HEK293 (cell line): ENCODE data around the gene FUBP1.

Experiments
- CTCF ChIA-PET: fragments of 350-600 bp; formaldehyde crosslinking; extraction: SDS; loops from one replicate; lab custom pipeline; 2021; ENCODE audit warnings: antibody characterized with exemption; lab: Yijun Ruan, JAX
- POLR2A ChIA-PET: fragments of 300-600 bp; formaldehyde crosslinking; extraction: SDS; loops from one replicate; lab custom pipeline; 2020; ENCODE audit warnings: antibody characterized with exemption, inconsistent platforms; lab: Yijun Ruan, JAX
- H3K27ac ChIP-seq: fragments of 200-500 bp; sonication (Bioruptor generic); 2 replicates; pipeline ENCODE4 v1.5.1; 2014; ENCODE audit warnings: low read depth, low read length, control low read depth, inconsistent platforms; ENCODE audit errors: extremely low read depth
- H3K36me3 ChIP-seq, 2 experiments: fragments of 200-500 bp in 1 of 2; sonication (Bioruptor generic) in 1 of 2; 1 replicate in 1 of 2; 2 replicates in 1 of 2; pipeline ENCODE4 v1.5.1; 2014 to 2017; ENCODE audit warnings: inconsistent platforms in 2 of 2, low read length in 2 of 2; ENCODE audit not compliant: control insufficient read depth in 2 of 2, insufficient read depth in 1 of 2
- H3K4me1 ChIP-seq: fragments of 200-500 bp; sonication (Bioruptor generic); 2 replicates; pipeline ENCODE4 v1.5.1; 2014; ENCODE audit warnings: mild to moderate bottlenecking, low read length, inconsistent platforms; ENCODE audit not compliant: control insufficient read depth, insufficient read depth
- H3K4me3 ChIP-seq: 2 replicates; pipeline ENCODE4 v1.5.1; 2011; ENCODE audit warnings: low read depth, mild to moderate bottlenecking, control low read depth, low read length, moderate library complexity
- H3K9me3 ChIP-seq: fragments of 200-500 bp; sonication (Bioruptor generic); 2 replicates; pipeline ENCODE4 v1.5.1; 2014; ENCODE audit warnings: low read depth, low read length, inconsistent platforms; ENCODE audit not compliant: control insufficient read depth, insufficient read depth
- GLI2 ChIP-seq: fragments of 450-650 bp; formaldehyde crosslinking; IDR thresholded peaks from 2 replicates; pipeline ENCODE4; 2017; ENCODE audit warnings: missing biosample characterization, missing genetic modification characterization, low read depth, borderline replicate concordance
- HOXC10 ChIP-seq: sonication (generic); formaldehyde crosslinking; IDR thresholded peaks from 2 replicates; pipeline ENCODE4 v1.8.1; 2023; ENCODE audit warnings: mild to moderate bottlenecking, missing genetic modification reagents
- HOXD13 ChIP-seq: sonication (generic); formaldehyde crosslinking; IDR thresholded peaks from 2 replicates; pipeline ENCODE4 v1.8.0; 2022; ENCODE audit warnings: missing genetic modification reagents, borderline replicate concordance
- SCRT1 ChIP-seq: fragments of 450-650 bp; formaldehyde crosslinking; IDR thresholded peaks from 2 replicates; pipeline ENCODE4 v1.5.1; 2016; ENCODE audit warnings: missing biosample characterization, missing genetic modification characterization, borderline replicate concordance
- TRIM28 ChIP-seq: IDR thresholded peaks from 2 replicates; pipeline ENCODE4 v1.6.1; 2011; ENCODE audit warnings: low read length, control low read depth, borderline replicate concordance
- WT1 ChIP-seq: fragments of 450-650 bp; formaldehyde crosslinking; IDR thresholded peaks from 2 replicates; pipeline ENCODE4 v1.5.1; 2016; ENCODE audit warnings: missing biosample characterization, missing genetic modification characterization
- ZBTB8A ChIP-seq: fragments of 450-650 bp; formaldehyde crosslinking; IDR thresholded peaks from 2 replicates; pipeline ENCODE4 v1.5.1; 2016; ENCODE audit warnings: missing biosample characterization, missing genetic modification characterization
- ZNF24 ChIP-seq: fragments of 450-650 bp; formaldehyde crosslinking; IDR thresholded peaks from 2 replicates; pipeline ENCODE4 v1.5.1; 2016; ENCODE audit warnings: missing biosample characterization, missing genetic modification characterization
- ZNF292 ChIP-seq: fragments of 450-650 bp; formaldehyde crosslinking; IDR thresholded peaks from 2 replicates; pipeline ENCODE4 v1.5.1; 2016; ENCODE audit warnings: low read depth, missing biosample characterization, missing genetic modification characterization, borderline replicate concordance
- ZNF354C ChIP-seq: fragments of 450-650 bp; formaldehyde crosslinking; IDR thresholded peaks from 2 replicates; pipeline ENCODE4 v1.5.1; 2016; ENCODE audit warnings: missing biosample characterization, missing genetic modification characterization, low read depth, borderline replicate concordance
- ZNF423 ChIP-seq: fragments of 450-650 bp; formaldehyde crosslinking; IDR thresholded peaks from 2 replicates; pipeline ENCODE4 v1.5.1; 2016; ENCODE audit warnings: missing biosample characterization, missing genetic modification characterization
- ZNF449 ChIP-seq: fragments of 450-650 bp; formaldehyde crosslinking; IDR thresholded peaks from 2 replicates; pipeline ENCODE4 v1.5.1; 2017; ENCODE audit warnings: missing biosample characterization, mild to moderate bottlenecking, missing genetic modification characterization, moderate library complexity
- ZNF48 ChIP-seq: fragments of 450-650 bp; formaldehyde crosslinking; IDR thresholded peaks from 2 replicates; pipeline ENCODE4 v1.5.1; 2016; ENCODE audit warnings: missing biosample characterization, missing genetic modification characterization
- ZNF501 ChIP-seq: fragments of 450-650 bp; formaldehyde crosslinking; IDR thresholded peaks from 2 replicates; pipeline ENCODE4 v1.5.1; 2016; ENCODE audit warnings: missing biosample characterization, missing genetic modification characterization
- ZNF514 ChIP-seq: fragments of 450-650 bp; formaldehyde crosslinking; IDR thresholded peaks from 2 replicates; pipeline ENCODE4 v1.5.1; 2016; ENCODE audit warnings: missing biosample characterization, missing genetic modification characterization
- ZNF530 ChIP-seq: fragments of 450-650 bp; formaldehyde crosslinking; IDR thresholded peaks from 2 replicates; pipeline ENCODE4 v1.5.1; 2016; ENCODE audit warnings: low read depth, missing biosample characterization, missing genetic modification characterization
- ZNF664 ChIP-seq: fragments of 450-650 bp; formaldehyde crosslinking; IDR thresholded peaks from 2 replicates; pipeline ENCODE4 v1.5.1; 2016; ENCODE audit warnings: missing biosample characterization, missing genetic modification characterization
- ZNF670 ChIP-seq: fragments of 450-650 bp; formaldehyde crosslinking; IDR thresholded peaks from 2 replicates; pipeline ENCODE4 v1.5.1; 2016; ENCODE audit warnings: missing biosample characterization, missing genetic modification characterization, low read depth
- ZNF701 ChIP-seq: fragments of 450-650 bp; formaldehyde crosslinking; IDR thresholded peaks from 2 replicates; pipeline ENCODE4 v1.5.1; 2016; ENCODE audit warnings: missing biosample characterization, missing genetic modification characterization
- ZSCAN30 ChIP-seq: fragments of 450-650 bp; IDR thresholded peaks from 2 replicates; pipeline ENCODE4 v1.5.1; 2018; ENCODE audit warnings: missing biosample characterization, mild to moderate bottlenecking, missing genetic modification characterization, moderate library complexity
- TF ChIP-seq, protein P1 (sequence below): sonication (generic); formaldehyde crosslinking; IDR thresholded peaks from 2 replicates; pipeline ENCODE4 v1.8.1; 2022; ENCODE audit warnings: mild to moderate bottlenecking, moderate library complexity, missing genetic modification reagents
- TF ChIP-seq, protein P2 (sequence below): fragments of 450-650 bp; formaldehyde crosslinking; IDR thresholded peaks from 2 replicates; pipeline ENCODE4 v1.5.1; 2016; ENCODE audit warnings: missing biosample characterization, missing genetic modification characterization
- TF ChIP-seq, protein P3 (sequence below): fragments of 450-650 bp; formaldehyde crosslinking; IDR thresholded peaks from 2 replicates; pipeline ENCODE4 v1.5.1; 2016; ENCODE audit warnings: missing biosample characterization, missing genetic modification characterization

Gene FUBP1

DNA sequence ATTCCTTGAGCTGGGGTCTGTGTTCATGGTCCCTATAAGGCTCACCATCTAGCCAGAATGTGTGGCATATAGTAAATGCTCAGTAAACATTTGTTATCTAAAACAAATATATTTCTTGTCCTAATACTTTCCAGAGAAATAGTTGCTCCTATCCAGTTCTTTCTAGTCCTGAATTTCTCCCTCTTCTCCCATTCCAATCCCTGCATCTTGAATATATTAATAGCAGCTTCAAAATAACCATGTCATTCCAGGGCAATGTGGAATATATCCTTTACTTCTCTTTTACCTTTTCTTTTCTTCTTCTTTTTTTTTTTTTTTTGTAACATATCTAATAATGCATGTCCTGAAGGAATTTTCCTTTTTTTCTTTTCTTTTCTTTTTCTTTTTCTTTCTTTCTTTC, 36.3 kb upstream of the FUBP1 start:
- H3K36me3 ChIP-seq, result peaks cover 0 to 9% of the 10 kb centered on the region in 2 experiments; a peak in 1 of 3 replicates
- H3K4me1 ChIP-seq, result no peaks in the 10 kb centered on the region
- CTCF ChIA-PET, result interaction anchor here (0.8 kb wide), 1 partner anchor 17 kb away, joined by 3 read pairs; no protein-coding TSS in a partner anchor
- no peak overlapping the region for H3K27ac ChIP-seq
- TF ChIP-seq ZNF501 (tag by site-specific recombination), result no peak
- no peak for TF ChIP-seq ZNF670 (tag by site-specific recombination)
- TF ChIP-seq ZNF664 (tag by site-specific recombination), result 0 out of 2 replicates have a peak, but pooled peaks have one; percentile 15
- no peak for TF ChIP-seq TRIM28
- TF ChIP-seq, all 188 proteins: peak for 1
- POLR2A ChIA-PET, result interaction anchor here (0.8 kb wide), 1 partner anchor 11 kb away, joined by 3 read pairs; no protein-coding TSS in a partner anchor
- Histone ChIP-seq H3K4me3 (no peak overlapping the region), H3K9me3 (no peaks in the 10 kb centered on the region)

DNA sequence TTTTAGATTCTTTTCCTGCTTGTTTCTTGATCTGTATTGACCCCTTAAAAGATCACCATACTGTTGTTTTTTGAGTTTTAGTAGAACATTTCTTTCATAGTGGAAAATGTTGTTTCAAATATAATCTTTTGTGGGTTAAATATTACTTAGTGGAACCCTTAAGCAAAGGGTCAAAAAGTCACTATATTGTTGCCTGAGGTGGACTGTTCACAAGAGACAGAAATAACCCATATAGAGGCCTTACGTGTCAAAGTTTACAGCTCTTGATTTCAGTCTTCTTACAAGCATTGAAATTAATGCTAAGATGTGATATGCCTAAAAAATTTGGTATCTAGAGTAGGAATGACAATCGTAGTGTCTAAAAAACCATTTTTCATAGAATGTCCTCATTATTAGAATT, 32.2 kb upstream of the FUBP1 start:
- Histone ChIP-seq H3K9me3 (no peaks in the 10 kb centered on the region), H3K4me3 (no peak overlapping the region), H3K27ac (no peak overlapping the region)

DNA sequence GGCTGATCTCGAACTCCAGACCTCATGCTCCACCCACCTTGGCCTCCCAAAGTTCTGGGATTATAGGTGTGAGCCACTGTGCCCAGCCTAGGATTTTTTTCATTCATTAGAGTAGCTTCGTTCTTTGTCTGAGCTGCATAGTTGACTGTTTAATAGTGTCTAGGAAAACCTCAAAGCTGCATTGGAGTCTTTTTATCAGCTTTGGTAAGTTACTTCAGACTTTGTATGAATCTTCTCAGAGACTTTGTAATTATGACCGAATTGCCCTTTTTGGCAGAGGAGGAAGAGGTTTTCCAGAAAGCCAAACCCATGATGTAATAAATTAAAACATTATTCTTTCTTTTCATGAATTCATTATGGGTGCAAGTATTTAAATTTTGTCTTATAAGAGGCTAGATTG, 31.0 kb upstream of the FUBP1 start:
- no peaks in the 10 kb centered on the region for H3K9me3 ChIP-seq
- ChIA-PET CTCF (no interaction called here), POLR2A (no interaction called here)
- H3K4me1 ChIP-seq, result peaks cover 8% of the 10 kb centered on the region; the same call in 1 of the 2 replicates
- peaks cover 0 to 5% of the 10 kb centered on the region in 2 experiments; a peak in 2 of 3 replicates for H3K36me3 ChIP-seq
- no peak overlapping the region for H3K4me3 ChIP-seq
- TF ChIP-seq WT1 (tag by site-specific recombination), result no peak
- no peak overlapping the region for H3K27ac ChIP-seq

More for the DNA sequence above, 32.2 kb upstream of the FUBP1 start:
- TF ChIP-seq SCRT1 (tag by site-specific recombination) (no peak), ZNF530 (no peak), ZNF24 (tag by site-specific recombination) (no peak), ZNF449 (tag by site-specific recombination) (no peak), HOXD13 (CRISPR knock-in tag) (no peak), ZNF423 (no peak), ZNF354C (tag by site-specific recombination) (no peak), ZSCAN30 (tag by site-specific recombination) (no peak), ZNF670 (tag by site-specific recombination) (no peak), ZNF292 (tag by site-specific recombination) (no peak), ZNF514 (no peak), ZNF48 (tag by site-specific recombination) (no peak), GLI2 (no peak), HOXC10 (CRISPR knock-in tag) (no peak), ZNF701 (no peak), ZBTB8A (tag by site-specific recombination) (no peak)
- TF ChIP-seq, protein P1, sequence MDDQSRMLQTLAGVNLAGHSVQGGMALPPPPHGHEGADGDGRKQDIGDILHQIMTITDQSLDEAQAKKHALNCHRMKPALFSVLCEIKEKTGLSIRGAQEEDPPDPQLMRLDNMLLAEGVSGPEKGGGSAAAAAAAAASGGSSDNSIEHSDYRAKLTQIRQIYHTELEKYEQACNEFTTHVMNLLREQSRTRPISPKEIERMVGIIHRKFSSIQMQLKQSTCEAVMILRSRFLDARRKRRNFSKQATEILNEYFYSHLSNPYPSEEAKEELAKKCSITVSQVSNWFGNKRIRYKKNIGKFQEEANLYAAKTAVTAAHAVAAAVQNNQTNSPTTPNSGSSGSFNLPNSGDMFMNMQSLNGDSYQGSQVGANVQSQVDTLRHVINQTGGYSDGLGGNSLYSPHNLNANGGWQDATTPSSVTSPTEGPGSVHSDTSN, result no peak
- TF ChIP-seq, protein P2, sequence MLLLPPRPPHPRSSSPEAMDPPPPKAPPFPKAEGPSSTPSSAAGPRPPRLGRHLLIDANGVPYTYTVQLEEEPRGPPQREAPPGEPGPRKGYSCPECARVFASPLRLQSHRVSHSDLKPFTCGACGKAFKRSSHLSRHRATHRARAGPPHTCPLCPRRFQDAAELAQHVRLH (tag by site-specific recombination), result no peak
- TF ChIP-seq, protein P3, sequence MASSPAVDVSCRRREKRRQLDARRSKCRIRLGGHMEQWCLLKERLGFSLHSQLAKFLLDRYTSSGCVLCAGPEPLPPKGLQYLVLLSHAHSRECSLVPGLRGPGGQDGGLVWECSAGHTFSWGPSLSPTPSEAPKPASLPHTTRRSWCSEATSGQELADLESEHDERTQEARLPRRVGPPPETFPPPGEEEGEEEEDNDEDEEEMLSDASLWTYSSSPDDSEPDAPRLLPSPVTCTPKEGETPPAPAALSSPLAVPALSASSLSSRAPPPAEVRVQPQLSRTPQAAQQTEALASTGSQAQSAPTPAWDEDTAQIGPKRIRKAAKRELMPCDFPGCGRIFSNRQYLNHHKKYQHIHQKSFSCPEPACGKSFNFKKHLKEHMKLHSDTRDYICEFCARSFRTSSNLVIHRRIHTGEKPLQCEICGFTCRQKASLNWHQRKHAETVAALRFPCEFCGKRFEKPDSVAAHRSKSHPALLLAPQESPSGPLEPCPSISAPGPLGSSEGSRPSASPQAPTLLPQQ (tag by site-specific recombination), result no peak
- CTCF ChIA-PET, result interaction anchor here (0.7 kb wide), 1 partner anchor 40 kb away, joined by 3 read pairs; no protein-coding TSS in a partner anchor
- 0 out of 2 replicates have a peak, but pooled peaks cover 5% of the 10 kb centered on the region for H3K4me1 ChIP-seq
- peaks cover 0 to 8% of the 10 kb centered on the region in 2 experiments; a peak in 2 of 3 replicates for H3K36me3 ChIP-seq
- POLR2A ChIA-PET, result interaction anchor here (0.6 kb wide), 1 partner anchor 35 kb away, joined by 3 read pairs; no protein-coding TSS in a partner anchor
